DMS79 treated with DMSO at 0.1 percent for 48 hours (cell line): Measurements from ENCODE around the gene DEDD2.
A peak's percentile ranks its signal among the peaks of the same experiment; 100 is the strongest.

Source experiments
- DNase-seq: peaks from one replicate; lab custom pipeline; 2025; lab: John Stamatoyannopoulos, UW

Gene DEDD2

DNA sequence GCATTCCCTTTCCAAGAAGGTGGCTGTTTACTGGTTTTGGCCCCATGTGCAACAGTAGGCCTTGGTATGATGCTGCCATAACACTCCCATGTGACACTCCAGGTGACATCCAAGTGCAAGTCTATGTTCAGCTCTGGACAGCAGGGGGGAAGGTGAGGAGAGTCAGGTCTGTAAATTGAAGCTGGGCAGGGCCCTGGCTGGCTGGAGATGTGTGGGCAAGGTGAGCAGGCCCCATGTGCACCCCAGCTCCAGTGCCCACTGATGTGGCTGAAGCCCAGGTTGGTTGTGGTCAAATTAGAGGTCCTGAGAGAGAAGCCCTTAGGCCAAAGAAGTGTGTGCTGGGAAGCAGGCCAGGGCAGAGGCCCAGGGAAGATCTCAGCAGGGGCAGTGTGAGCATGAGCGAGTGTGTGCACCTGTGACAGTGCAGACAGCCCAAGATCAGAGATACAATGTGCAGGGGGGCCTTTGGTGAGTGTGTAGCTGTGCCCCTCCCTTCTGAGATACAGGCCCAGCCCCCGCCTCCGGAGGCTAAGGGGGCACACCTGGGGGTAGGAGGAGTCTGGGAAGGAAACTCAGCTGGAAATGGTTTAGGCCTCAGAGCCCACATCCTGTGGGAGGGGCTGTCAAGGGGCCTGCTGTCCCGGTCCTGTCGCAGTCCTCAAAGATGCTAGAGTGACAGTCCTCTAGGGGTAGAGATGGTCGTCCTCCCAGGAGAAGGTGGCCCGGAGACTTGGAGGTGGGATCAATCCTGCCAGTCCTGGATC is 18.6 kb downstream of the DEDD2 start:
- DNase-seq = peak; percentile 47

DNA sequence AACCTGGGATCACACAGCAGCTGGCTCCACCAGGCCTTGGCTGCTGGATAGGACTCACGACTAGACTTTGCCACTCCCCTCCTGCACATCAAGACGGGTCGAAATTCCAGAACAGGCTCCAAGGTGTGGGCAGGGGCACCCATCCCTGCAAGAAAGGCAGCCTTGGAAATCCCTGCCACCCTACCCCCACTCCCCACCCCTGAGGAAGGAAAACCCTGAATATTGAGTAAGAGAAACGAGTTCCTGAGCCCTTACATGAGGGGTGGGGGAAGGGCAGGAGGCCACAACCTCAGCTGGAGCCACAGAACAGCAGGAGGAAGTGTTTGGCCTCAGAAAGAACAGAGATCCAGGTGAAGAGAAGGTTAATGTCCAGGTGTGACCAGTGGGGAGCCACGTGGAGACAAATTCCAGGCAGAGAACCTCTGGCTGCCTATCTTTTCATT is 20.1 kb downstream of the DEDD2 start:
- no peak for DNase-seq

DNA sequence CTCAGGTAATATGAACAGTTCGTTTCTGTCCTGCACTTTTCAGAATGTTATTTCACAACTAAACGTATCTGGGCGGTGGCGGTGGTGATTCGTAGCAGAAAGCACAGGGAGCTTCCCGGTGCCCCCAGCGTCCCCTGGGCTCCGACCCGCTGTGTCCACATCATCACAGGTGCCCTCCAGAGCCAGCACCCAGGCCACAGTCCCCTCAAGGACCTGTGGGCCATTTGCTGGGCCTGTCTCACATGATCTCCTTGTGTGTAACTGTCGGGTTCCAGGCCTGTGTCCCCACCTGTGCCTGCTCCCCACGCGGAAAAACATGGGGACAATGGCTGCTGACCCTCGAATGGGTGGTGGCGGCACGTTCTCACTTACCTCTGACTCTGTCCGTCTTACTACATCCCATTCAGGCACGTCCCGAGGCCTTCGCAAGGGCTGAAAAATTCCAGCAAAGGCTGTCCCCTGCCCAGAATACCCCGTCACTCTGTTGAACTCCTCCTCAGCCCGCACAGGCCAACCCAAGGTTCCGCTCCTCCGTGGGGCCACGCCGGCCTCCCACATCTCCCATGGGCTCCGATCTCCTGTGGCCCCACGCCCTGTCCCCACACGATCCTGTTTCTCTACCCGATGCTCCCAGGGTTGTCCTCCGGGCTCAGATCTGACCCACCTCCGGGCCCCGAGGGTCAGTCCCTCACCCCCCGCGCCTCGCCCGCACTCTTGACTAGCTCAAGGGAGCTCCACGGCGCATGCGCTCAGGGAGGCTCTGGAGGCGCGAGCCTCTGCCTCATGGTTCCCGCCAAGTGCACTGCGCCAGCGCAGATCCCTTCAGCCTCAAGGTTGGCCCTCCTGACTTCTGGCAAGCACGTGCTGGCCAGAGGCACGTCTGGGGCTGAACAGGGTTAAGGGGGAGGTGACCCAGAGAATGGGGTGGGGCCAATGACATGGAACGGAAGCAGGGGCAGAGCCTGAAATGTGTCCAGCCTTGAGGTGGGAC is 21.2 kb downstream of the DEDD2 start:
- DNase-seq = no peak

DNA sequence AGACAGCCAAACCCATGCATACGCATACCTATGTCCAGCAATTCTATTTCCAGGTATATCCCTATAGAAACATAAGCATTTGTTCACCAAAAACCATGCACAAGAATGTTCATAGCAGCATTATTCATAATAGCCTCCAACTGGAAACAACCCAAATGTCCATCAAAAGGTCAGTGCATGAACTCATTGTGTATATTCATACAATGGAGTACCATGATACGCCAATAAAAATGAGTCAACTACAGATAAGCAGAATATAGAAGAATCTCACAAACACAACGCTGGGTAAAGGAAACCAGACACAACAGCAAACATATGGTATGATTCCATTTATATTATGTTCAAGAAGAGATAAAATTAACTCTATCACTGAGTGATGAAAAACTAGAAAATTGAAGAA is 23.8 kb downstream of the DEDD2 start:
- no peak for DNase-seq

DNA sequence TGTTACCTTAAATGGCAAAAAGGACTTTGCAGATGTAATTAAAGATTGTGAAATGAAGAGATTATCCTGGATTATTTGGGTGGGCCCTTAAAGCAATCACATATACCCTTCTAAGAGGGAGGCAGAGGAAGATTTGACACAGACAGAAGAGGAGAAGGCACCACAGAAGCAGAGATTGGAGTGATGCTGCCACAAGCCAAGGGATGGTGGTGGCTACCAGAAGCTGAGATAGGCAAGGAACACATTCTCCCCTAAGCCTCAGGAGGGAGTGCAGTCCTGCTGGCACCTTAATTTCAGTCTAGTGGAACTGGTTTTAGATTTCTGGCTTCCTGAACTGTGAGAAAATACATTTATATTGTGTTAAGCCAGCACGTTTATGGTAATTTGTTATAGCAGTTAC is 24.2 kb downstream of the DEDD2 start:
- DNase-seq = no peak

DNA sequence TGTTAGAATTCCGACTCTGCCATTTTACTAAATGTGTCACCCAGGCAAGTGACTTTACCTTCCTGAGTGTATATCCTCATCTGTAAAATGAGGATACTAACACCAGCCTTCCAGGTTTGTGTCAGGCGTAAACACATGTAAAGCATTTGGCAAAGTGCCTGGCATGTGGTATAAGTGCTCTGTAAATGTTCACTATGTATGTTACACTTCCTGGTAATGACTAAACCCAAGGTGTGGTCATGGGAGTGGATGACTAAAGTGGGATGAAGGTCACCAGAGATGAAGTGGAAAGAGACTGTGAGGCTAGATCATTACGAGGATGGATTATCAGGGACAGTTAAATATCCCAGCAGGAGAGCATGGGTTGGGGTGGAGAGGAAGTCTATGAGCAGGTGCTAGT is 25.6 kb downstream of the DEDD2 start:
- DNase-seq = peak; percentile 46

DNA sequence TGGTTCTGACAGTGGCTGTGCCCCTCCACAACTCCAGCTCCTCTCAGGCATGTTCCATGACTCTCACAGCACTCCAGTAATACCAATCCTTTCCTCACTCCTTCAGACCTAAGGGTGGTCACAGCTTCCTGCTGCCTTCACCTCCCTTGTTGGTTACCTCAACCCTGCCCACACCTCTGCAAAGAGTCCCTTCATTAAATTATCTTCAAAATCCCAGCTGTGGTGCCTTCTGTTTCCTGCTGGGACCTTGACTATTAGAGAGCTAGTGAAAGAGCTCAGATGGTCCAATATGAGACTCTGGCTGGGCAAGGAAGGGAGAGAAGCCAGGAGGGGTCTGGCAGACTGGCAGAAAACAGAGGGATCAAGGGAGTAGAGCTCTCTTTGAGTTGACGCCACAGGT is 26.1 kb downstream of the DEDD2 start:
- no peak for DNase-seq

DNA sequence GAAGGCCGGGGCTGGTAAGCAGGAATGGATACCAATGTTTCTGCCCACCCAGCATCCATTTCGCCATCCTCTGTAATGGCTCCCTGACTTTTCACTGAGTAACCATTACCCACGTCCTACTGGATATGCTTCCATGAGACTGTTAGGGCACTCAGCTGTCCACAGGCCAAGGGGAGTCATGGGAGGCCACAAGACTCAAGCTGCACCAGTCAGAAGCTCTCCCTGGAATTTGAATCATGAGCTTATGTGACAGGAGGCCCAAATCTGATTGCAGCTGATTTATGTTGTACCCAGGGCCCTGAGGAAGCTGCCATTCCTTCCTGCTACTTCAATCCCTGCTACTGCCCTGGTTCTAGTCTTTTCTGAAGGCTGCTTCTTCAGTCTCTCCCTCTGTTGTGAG is 28.3 kb downstream of the DEDD2 start:
- no peak for DNase-seq

DNA sequence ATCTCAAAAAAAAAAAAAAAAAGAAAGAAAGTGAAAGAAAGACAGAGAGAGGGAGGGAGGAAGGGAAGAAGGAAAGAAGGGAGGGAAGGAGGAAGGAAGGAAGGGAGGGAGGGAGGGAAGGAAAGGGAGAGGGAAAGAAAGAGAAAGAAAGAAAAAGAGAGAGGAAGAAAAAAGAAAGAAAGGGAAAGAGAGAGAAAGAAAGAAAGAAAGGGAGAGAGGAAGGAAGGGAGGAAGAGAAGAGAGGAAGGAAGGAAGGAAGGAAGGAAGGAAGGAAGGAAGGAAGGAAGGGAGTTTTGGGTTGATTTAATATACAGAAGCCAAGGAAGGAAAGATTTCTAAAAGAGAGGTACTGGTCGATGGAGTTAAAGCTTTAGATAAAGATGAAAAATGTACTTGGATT is 28.8 kb downstream of the DEDD2 start:
- DNase-seq = no peak

DNA sequence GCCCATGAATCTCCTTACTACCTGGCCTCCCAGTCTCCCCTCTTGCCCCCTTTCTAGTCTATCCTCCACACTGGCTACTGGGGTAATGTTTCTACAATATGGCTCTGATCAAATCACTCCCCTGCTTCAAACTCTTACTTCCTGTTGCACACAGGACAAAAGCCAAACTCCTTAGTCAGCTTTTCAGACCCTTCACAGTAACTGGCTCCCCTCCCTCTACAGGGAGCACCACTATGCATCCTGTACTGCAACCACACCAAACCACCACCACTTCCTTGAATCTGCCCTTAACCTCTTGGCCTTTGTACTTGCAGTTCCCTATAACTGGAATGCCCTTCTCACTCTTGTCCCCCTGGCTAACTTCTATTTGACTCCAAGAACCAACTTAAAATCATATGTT is 32.2 kb downstream of the DEDD2 start:
- no peak for DNase-seq

DNA sequence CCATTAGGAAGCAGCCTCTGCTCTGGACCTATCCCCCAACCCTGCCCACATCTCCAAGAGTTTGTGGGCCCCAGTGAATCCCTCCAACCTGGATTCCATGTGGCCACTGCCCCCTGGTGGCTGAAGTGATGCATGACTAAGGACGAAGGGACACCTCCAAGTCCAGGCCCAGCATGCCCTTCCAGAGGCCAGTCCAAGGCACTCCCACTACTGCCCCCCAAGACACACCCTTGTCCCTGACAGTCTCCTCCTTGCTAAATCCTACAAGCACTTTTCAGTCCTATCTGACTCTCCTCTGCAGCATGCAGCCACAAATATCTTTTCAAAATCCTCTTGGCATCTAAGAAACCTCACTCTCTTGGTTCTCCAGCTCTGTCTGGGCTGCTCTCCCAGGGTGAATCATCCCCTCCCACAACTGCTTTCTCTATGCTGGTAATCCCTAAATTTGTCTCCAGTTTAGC is 33.0 kb downstream of the DEDD2 start:
- DNase-seq = peak; percentile 46

DNA sequence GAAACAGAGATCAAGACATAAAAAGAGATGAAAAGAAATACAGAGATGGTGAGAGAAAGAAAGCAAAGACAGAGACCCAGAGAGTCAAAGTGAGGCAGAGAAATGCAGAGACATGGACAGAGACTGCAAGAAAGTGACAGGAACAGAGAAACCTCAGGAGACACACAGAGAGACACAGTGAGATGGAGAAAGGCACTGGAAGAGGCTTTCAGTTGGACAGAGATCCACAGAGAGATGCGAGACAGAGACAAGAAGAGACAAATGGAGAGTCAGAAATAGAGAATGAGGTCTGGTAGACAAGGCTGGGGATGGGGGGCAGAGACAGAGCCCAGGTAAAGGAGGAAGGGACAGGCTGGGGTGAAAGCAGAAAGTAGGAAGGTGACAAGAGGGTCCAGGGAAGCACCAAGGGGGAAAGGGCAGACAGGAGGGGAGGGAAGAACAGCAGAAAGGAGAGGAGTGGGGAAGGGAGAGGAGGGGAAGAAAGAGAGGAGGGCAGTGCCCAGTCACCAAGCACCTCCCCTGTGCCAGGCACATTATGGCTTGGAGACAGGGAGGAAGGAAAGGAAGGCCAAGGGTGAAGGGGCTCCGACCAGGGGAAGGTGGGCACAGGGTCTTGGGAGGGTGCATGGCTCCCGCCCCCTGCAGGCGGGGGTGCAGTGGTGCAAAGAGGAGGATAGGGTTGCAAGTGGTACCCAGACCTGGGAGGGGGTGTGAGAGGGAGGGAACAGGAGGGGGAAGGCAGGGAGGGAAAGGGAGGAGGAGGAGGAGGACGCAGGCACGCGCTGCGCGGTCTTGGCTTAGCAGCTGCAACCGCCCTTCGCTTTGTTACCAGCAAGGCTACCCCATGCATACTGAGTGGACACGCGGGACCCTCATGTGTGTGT is 38.4 kb downstream of the DEDD2 start:
- no peak for DNase-seq

DNA sequence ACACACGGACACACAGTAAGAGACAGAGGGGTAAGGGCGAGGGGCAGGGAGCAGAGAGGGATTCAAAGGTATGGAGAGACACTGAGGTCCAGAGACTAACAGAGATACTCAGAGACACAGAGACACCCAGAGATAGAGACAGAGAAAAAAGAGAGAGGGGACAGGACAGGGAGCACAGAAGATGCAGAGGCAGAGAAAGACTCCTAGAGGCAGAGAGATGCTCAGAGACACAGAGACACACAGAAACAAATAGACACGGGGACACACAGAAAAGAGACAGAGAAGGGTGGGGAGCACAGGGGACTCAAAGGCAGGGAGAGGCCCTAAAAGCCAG is 39.8 kb downstream of the DEDD2 start:
- no peak for DNase-seq

DNA sequence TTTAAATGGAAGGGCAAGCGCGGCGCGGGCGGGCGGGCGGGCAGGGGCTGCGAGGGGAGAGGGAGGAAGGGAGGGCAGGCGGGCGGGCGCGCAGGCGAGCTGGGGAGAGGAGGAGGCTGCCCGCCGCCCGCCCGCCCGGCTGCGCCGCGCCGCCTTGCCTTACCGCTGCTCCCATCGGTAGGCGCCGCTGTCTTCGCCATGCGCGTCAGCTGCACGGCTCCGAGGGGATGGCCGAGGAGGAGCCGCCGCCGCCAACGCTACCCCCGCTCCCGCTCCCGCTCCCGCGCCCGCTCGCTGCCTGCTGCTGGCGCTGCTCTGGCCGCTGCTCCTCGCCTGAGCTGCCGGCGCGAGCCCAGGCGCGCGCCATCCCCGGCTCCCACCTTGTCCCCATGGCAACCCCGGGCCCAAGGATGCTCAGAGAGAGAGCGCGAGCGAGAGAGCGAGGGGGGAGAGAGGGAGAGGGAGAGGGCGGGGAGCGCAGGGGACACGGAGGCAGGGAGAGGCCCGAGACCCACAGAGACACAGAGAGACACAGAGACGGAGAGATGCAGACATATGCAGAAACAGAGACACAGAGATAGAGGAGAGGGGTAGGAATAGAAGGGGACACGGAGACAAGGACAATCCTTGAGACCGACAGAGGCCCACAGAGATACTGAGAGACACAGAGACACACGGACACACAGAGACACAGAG is 40.3 kb downstream of the DEDD2 start:
- DNase-seq = peak; percentile 86

DNA sequence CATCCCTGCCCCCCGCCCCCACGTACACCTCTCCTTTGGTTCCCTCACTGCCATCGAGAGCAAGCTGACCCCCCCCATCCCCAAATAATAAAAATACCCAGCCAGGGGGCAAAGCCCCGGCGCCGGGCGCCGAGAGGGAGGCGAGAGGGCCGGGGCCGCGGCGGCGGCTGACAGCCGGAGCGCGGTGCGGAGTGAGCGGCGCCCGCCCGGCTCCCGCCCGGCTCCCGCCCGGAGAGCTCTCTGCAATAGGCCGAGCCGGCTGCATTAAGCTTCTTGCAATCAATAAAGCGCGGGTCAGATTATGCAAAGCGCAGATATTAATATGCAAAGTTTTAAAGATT is 40.9 kb downstream of the DEDD2 start:
- DNase-seq = no peak

DNA sequence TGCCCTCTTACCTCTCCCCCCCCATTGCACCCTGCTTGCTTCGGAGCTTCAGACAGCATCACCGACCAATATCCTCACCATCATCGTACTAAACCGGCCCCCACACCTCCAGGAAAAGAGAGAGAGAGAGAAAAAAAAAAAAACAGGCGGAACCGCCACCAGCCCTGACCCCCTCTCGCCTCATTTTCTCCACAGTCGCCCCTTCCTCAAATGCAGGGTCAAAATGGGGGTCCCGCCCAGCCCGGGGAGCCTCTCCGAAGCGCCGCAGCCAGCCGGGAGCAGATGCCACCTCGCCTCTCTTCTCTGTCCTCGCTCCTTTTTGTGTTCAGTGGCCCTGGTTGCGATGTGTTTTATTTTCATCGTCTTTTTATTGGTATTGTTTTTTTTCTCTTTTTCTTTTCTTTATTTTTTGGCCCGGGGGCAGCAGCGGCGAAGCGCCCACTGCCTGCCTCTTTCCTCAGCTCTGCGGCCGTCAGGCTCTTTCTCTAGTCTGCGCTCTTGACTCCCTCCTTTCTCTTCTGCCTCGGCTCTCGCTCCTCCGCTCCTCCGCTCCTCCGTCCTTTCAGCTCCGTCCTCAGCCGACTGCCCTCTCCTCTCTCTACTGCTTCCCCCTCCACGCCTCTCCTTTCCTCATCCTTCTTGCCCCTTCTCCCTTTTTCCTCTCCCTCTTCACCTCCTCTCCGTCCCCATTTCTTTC is 41.4 kb downstream of the DEDD2 start:
- peak; percentile 55 for DNase-seq

DNA sequence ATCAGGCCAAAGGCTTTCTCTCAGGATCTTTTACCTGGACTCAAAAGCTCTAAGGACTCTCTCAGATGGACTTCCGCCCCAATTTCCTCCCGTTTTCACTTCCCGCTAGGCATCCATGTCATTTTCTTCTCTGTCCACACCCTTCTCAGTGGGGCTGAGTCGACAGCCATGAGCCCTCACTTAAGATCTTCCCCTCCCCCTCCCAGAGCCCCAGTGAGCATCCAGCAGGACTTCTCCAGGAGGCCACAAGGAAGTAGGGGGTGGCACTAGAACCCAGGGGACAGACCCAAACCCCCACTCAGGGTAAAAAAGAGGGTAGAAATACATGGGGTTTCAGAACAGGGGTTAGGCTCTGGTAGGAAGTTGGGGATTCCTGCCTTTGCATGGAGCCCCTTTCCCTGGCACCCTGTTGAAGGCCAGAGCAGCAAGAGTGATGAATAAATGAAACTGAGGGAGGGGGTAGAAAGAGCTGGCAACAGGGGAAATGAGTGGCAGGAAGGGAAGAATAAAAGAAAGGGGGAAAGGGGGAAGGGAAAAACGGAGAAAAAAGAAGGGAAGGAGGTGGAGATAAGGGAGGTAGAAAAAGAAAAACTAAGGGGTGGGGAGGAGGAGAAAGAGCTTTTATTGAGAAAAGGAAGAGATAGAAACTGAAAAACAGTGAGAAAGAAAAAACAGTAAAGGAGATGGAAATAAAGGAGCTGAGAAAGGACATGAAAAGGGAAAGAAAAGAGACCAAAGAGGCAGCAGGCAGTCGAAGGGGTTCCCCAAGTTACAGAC is 42.3 kb downstream of the DEDD2 start:
- no peak for DNase-seq

DNA sequence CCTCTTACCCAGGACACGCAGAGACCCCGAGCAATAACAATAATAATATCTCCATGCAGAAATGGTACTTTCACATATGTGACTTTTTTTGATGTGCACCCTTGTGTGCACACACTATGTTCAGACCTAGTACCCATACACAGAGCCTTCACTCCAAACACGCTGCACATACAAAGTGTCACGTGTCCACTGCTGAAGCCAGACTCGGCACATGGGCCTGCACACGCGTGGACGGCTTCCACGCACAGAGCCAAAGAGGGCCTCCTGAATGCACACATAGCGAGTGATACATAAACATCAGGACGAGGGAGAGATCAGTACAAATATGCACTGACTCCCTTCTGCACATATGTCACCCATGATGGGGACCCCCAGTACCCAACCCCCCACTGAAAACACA is 43.3 kb downstream of the DEDD2 start:
- DNase-seq = no peak

DNA sequence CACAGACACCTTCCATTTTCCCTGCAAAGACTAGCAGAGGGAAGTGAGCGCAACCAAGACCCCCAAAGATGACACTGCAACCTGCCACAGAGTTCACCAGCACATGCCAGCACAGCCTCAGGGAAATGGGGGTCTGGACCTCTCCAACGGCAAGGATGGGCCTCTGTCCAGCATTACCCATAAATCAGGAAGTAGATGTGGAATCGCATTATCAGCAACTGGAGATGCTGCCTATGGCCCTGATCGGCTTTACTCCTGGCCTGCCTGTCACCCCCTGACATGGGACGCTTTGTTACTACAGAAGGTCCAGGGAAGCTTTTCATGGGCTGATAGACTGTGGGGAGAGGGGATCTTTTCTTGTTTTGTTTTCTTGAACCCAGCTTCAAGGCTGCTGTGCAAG is 43.8 kb downstream of the DEDD2 start:
- no peak for DNase-seq

DNA sequence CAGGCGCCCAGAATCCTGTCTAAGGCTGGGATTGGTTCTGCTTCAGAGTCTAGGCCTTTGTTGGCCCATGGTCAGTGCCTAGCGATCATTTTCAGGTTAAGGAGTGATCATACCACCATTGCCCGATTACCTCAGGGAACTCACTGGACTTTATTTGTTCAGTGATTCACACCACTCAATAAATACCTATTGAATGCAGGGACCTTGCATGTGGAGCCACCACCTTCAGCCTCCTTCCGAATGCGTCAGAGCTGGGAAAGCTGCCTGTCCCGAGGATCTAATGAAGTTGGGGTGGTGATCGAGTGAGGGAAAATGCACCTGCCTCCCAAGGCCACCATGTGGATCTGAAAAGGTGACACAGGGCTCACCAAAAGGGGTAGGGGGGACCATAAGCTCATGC is 45.2 kb downstream of the DEDD2 start:
- no peak for DNase-seq
